Measurements from ENCODE around the gene MAP7D1.

- TF ChIP-seq CTCF (IDR thresholded peaks at IDR 0.05) (no peak), POLR2AphosphoS5 (IDR thresholded peaks at IDR 0.05) (no peak), POLR2A (IDR thresholded peaks at IDR 0.05) (no peak)
Measured at GRCh38 chr1:36163426-36163825, 7.5 kb downstream of the MAP7D1 start.
